SJCRH30 (cell line): ENCODE results near the gene CD164. TPM values are rescaled to one million over a fixed set of nuclear protein-coding genes. Genes with fewer than 3 reads are reported as not detected.

ENCODE experiments used
- DNase-seq, 2 experiments: peaks; one replicate each; pipeline ENCODE4 v3.0.0-alpha.2; 2015 to 2020
- H3K27ac ChIP-seq: fragments of 250-450 bp; sonication (Bioruptor Pico); 2 replicates; pipeline ENCODE4 v1.5.1; 2020; ENCODE audit warnings: mild to moderate bottlenecking, moderate library complexity
- H3K27me3 ChIP-seq: fragments of 250-450 bp; sonication (Bioruptor Pico); 2 replicates; pipeline ENCODE4 v1.5.1; 2020; ENCODE audit warnings: mild to moderate bottlenecking, moderate library complexity
- H3K36me3 ChIP-seq: fragments of 250-450 bp; sonication (Bioruptor Pico); 2 replicates; pipeline ENCODE4 v1.5.1; 2020; ENCODE audit warnings: mild to moderate bottlenecking, moderate library complexity
- H3K4me1 ChIP-seq: fragments of 250-450 bp; sonication (Bioruptor Pico); 2 replicates; pipeline ENCODE4 v1.5.1; 2020; ENCODE audit warnings: mild to moderate bottlenecking, moderate library complexity
- H3K4me3 ChIP-seq: fragments of 250-450 bp; sonication (Bioruptor Pico); 2 replicates; pipeline ENCODE4 v1.5.1; 2020; ENCODE audit warnings: mild to moderate bottlenecking, moderate library complexity
- H3K9me3 ChIP-seq: fragments of 250-450 bp; sonication (Bioruptor Pico); replicated peaks from 2 replicates; pipeline ENCODE4 v1.5.1; 2020; ENCODE audit warnings: mild to moderate bottlenecking, moderate library complexity
- total RNA-seq: library from RNA; depleted of rRNA; stranded (reverse); fragments of >200 nt; shearing (Covaris generic); gene quantifications from 2 replicates; pipeline ENCODE4 v1.2.3, GENCODE V29; 2014

The CD164 gene
- total RNA-seq, 1 experiment from 2014 or later, result 181 TPM

GRCh38 chr6:109363753-109364152 is 18.5 kb downstream of the CD164 start:
- peaks cover 77% of the 10 kb centered on the region for H3K36me3 ChIP-seq
- no peak for DNase-seq
- H3K4me3 ChIP-seq, result no peak overlapping the region
- H3K4me1 ChIP-seq, result no peaks in the 10 kb centered on the region
- no peaks in the 10 kb centered on the region for H3K27me3 ChIP-seq
- H3K9me3 ChIP-seq, result peaks cover 7% of the 10 kb centered on the region
- no peak overlapping the region for H3K27ac ChIP-seq

GRCh38 chr6:109362102-109362884 is 20.0 kb downstream of the CD164 start:
- H3K36me3 ChIP-seq, result peaks cover 63% of the 10 kb centered on the region
- no peak overlapping the region for H3K4me3 ChIP-seq
- no peak overlapping the region for H3K27ac ChIP-seq
- H3K4me1 ChIP-seq, result no peaks in the 10 kb centered on the region
- no peaks in the 10 kb centered on the region for H3K27me3 ChIP-seq
- DNase-seq, result no peak
- H3K9me3 ChIP-seq, result peaks cover 7% of the 10 kb centered on the region

- Histone ChIP-seq H3K4me3 (no peak overlapping the region), H3K27ac (no peak overlapping the region), H3K27me3 (no peaks in the 10 kb centered on the region), H3K9me3 (peaks cover 7% of the 10 kb centered on the region), H3K4me1 (no peaks in the 10 kb centered on the region), H3K36me3 (peaks cover 52% of the 10 kb centered on the region)
- DNase-seq, result no peak
These were observed 21.5 kb downstream of the CD164 start for GRCh38 chr6:109360791-109361190.

GRCh38 chr6:109360281-109360680 is 22.0 kb downstream of the CD164 start:
- Histone ChIP-seq H3K27ac (no peak overlapping the region), H3K4me3 (no peak overlapping the region), H3K27me3 (no peaks in the 10 kb centered on the region), H3K9me3 (peaks cover 7% of the 10 kb centered on the region), H3K36me3 (peaks cover 53% of the 10 kb centered on the region), H3K4me1 (no peaks in the 10 kb centered on the region)
- no peak for DNase-seq

GRCh38 chr6:109359248-109359647 is 23.0 kb downstream of the CD164 start:
- peaks cover 49% of the 10 kb centered on the region for H3K36me3 ChIP-seq
- H3K4me3 ChIP-seq, result no peak overlapping the region
- peaks cover 7% of the 10 kb centered on the region for H3K9me3 ChIP-seq
- H3K4me1 ChIP-seq, result no peaks in the 10 kb centered on the region
- H3K27me3 ChIP-seq, result no peaks in the 10 kb centered on the region
- DNase-seq, result no peak
- no peak overlapping the region for H3K27ac ChIP-seq

- H3K9me3 ChIP-seq, result peaks cover 3% of the 10 kb centered on the region; the same call in 1 of the 2 replicates
- H3K27ac ChIP-seq, result no peak overlapping the region
- peaks cover 42% of the 10 kb centered on the region for H3K36me3 ChIP-seq
- no peaks in the 10 kb centered on the region for H3K27me3 ChIP-seq
- no peak for DNase-seq
- no peak overlapping the region for H3K4me3 ChIP-seq
- H3K4me1 ChIP-seq, result no peaks in the 10 kb centered on the region
These were observed 24.1 kb downstream of the CD164 start for GRCh38 chr6:109358204-109358603.

- H3K4me3 ChIP-seq, result no peak overlapping the region
- DNase-seq, result no peak
- H3K36me3 ChIP-seq, result peaks cover 24% of the 10 kb centered on the region
- H3K27me3 ChIP-seq, result no peaks in the 10 kb centered on the region
- peaks cover 2% of the 10 kb centered on the region; the same call in 1 of the 2 replicates for H3K9me3 ChIP-seq
- H3K27ac ChIP-seq, result no peak overlapping the region
- no peaks in the 10 kb centered on the region for H3K4me1 ChIP-seq
These were observed 26.0 kb downstream of the CD164 start for GRCh38 chr6:109356237-109356636.

GRCh38 chr6:109351231-109352130 is 30.8 kb downstream of the CD164 start:
- no peak for DNase-seq

GRCh38 chr6:109349419-109349987 is 32.8 kb downstream of the CD164 start:
- no peaks in the 10 kb centered on the region for H3K27me3 ChIP-seq
- no peaks in the 10 kb centered on the region for H3K9me3 ChIP-seq
- H3K4me1 ChIP-seq, result no peaks in the 10 kb centered on the region
- H3K4me3 ChIP-seq, result no peak overlapping the region
- no peak overlapping the region for H3K27ac ChIP-seq
- H3K36me3 ChIP-seq, result no peaks in the 10 kb centered on the region
- DNase-seq, result no peak

More at GRCh38 chr6:109351231-109352130, 30.8 kb downstream of the CD164 start:
- no peak overlapping the region for H3K4me3 ChIP-seq
- no peaks in the 10 kb centered on the region for H3K9me3 ChIP-seq
- H3K27ac ChIP-seq, result no peak overlapping the region
- H3K4me1 ChIP-seq, result no peaks in the 10 kb centered on the region
- peaks cover 10% of the 10 kb centered on the region for H3K36me3 ChIP-seq
- H3K27me3 ChIP-seq, result no peaks in the 10 kb centered on the region

GRCh38 chr6:109348226-109348625 is 34.0 kb downstream of the CD164 start:
- DNase-seq, result no peak
- Histone ChIP-seq H3K36me3 (no peaks in the 10 kb centered on the region), H3K9me3 (no peaks in the 10 kb centered on the region), H3K27ac (no peak overlapping the region), H3K27me3 (no peaks in the 10 kb centered on the region), H3K4me1 (no peaks in the 10 kb centered on the region), H3K4me3 (no peak overlapping the region)

- Histone ChIP-seq H3K4me3 (no peak overlapping the region), H3K36me3 (no peaks in the 10 kb centered on the region), H3K4me1 (no peaks in the 10 kb centered on the region), H3K27ac (no peak overlapping the region), H3K9me3 (no peaks in the 10 kb centered on the region), H3K27me3 (no peaks in the 10 kb centered on the region)
- DNase-seq, result no peak
These were observed 34.5 kb downstream of the CD164 start for GRCh38 chr6:109347779-109348178.

- DNase-seq, result no peak
- Histone ChIP-seq H3K36me3 (no peaks in the 10 kb centered on the region), H3K4me3 (no peak overlapping the region), H3K27me3 (no peaks in the 10 kb centered on the region), H3K27ac (no peak overlapping the region), H3K9me3 (no peaks in the 10 kb centered on the region), H3K4me1 (no peaks in the 10 kb centered on the region)
These were observed 36.3 kb downstream of the CD164 start for GRCh38 chr6:109345986-109346385.

- Histone ChIP-seq H3K4me3 (no peak overlapping the region), H3K4me1 (no peaks in the 10 kb centered on the region), H3K27me3 (no peaks in the 10 kb centered on the region), H3K27ac (no peak overlapping the region), H3K36me3 (no peaks in the 10 kb centered on the region), H3K9me3 (no peaks in the 10 kb centered on the region)
- DNase-seq, result no peak
These were observed 38.0 kb downstream of the CD164 start for GRCh38 chr6:109344226-109344625.

- no peak for DNase-seq
- Histone ChIP-seq H3K4me1 (no peaks in the 10 kb centered on the region), H3K9me3 (no peaks in the 10 kb centered on the region), H3K4me3 (no peak overlapping the region), H3K27ac (no peak overlapping the region), H3K36me3 (no peaks in the 10 kb centered on the region), H3K27me3 (no peaks in the 10 kb centered on the region)
These were observed 38.7 kb downstream of the CD164 start for GRCh38 chr6:109343518-109343917.

GRCh38 chr6:109342911-109343310 is 39.4 kb downstream of the CD164 start:
- no peak overlapping the region for H3K4me3 ChIP-seq
- DNase-seq, result no peak
- H3K9me3 ChIP-seq, result no peaks in the 10 kb centered on the region
- H3K27me3 ChIP-seq, result no peaks in the 10 kb centered on the region
- no peak overlapping the region for H3K27ac ChIP-seq
- H3K36me3 ChIP-seq, result no peaks in the 10 kb centered on the region
- H3K4me1 ChIP-seq, result no peaks in the 10 kb centered on the region
